Activated naive CD8-positive, alpha-beta T cell treated with anti-CD3 and anti-CD28 coated beads, Interleukin-2, amount 10 ng/mL, durations not matched to agents 7 days and 5 days (primary cell): ENCODE data around the gene MGME1. TPM values are rescaled to one million over a fixed set of nuclear protein-coding genes. Genes with fewer than 3 reads are reported as not detected.
A peak's percentile ranks its signal among the peaks of the same experiment; 100 is the strongest.

Experiments
- ATAC-seq: fragments of 150-1000 bp; cut with Tn5 transposase; one replicate; pipeline ENCODE4 v1.10.0; 2021; ENCODE audit warnings: low read depth, moderate library complexity
- POLR2A ChIA-PET: fragments of 350-600 bp; sonication (Branson Sonifier 250); formaldehyde crosslinking; loops from one replicate; lab custom pipeline; 2021; ENCODE audit warnings: antibody characterized with exemption; lab: Charles Lee
- DNase-seq: peaks from one replicate; pipeline ENCODE4 v3.0.0; 2021
- H3K27ac Mint-ChIP-seq: one replicate; pipeline ENCODE4 v1.8.0; 2022; ENCODE audit warnings: mild to moderate bottlenecking, mixed read lengths
- H3K27me3 Mint-ChIP-seq: one replicate; pipeline ENCODE4 v1.8.0; 2022; ENCODE audit warnings: mild to moderate bottlenecking, moderate library complexity, mixed read lengths
- H3K36me3 Mint-ChIP-seq: one replicate; pipeline ENCODE4 v1.8.0; 2021; ENCODE audit warnings: mild to moderate bottlenecking, mixed read lengths
- H3K4me1 Mint-ChIP-seq: one replicate; pipeline ENCODE4 v1.8.0; 2021; ENCODE audit warnings: mixed read lengths
- H3K4me3 Mint-ChIP-seq: one replicate; pipeline ENCODE4 v1.8.0; 2022; ENCODE audit warnings: mild to moderate bottlenecking, moderate library complexity, mixed read lengths
- H3K9me3 Mint-ChIP-seq: one replicate; pipeline ENCODE4 v1.8.0; 2021; ENCODE audit warnings: mixed read lengths
- total RNA-seq, 2 experiments: library from RNA; stranded (reverse); gene quantifications; one replicate each; pipeline ENCODE4 v1.2.3, GENCODE V29; 2021

MGME1 gene
- total RNA-seq, 2 experiments from 2014 or later: 32.2 to 37.5 TPM

DNA sequence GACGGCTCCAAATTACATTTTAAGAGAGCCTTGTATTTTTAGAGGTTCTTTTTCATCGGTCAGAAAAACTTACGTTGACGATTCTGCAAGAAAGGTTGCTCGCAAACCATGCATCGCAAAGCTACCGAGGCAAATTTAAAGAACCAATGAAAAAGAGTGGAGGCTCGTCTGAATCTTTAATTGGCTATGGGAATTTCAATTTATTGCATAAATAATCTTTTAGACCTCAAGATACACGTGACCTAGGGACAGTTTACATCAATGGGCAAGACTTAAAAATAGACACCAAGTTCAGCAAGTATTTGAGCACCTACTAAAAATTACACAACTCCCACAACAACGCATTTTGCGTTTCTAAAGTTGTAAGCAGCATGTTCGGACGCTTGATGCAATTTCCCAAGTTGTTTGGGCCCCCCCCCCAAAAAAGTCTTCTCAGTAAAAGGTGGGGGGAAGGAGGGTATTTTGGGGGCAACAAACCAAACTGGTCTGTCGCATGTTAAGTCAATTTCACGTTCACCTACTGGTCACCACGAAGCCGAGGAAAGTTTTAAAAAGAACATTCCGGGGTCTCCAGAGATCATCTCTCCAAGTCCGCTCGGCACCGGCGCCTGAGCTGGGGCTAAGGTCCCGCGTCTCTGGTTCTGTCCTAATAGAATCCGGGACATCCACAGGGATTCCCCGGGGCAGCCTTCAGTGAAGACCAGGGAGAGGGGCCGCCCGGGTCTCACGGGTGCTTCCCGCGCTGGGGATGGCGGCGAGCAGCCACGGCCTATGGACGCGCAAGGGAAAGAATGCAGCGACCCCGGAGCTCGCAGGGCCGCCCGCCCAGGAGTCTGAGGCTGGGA lies 1.1 kb upstream of the MGME1 start:
- no peaks in the 10 kb centered on the region for H3K27me3 Mint-ChIP-seq
- peaks cover 40% of the 10 kb centered on the region for H3K4me1 Mint-ChIP-seq
- POLR2A ChIA-PET: interaction anchor here (1.1 to 6.5 kb wide), 8 partner anchors 10 to 397 kb away, joined by 3 to 73 read pairs (median 6); partner anchors contain the start of genes KAT14, PET117 and RRBP1
- DNase-seq: no peak
- H3K27ac Mint-ChIP-seq: peak overlapping the region; percentile 88
- no peak for ATAC-seq
- H3K36me3 Mint-ChIP-seq: peaks cover 45% of the 10 kb centered on the region
- H3K4me3 Mint-ChIP-seq: peak overlapping the region; percentile 96
- no peaks in the 10 kb centered on the region for H3K9me3 Mint-ChIP-seq

DNA sequence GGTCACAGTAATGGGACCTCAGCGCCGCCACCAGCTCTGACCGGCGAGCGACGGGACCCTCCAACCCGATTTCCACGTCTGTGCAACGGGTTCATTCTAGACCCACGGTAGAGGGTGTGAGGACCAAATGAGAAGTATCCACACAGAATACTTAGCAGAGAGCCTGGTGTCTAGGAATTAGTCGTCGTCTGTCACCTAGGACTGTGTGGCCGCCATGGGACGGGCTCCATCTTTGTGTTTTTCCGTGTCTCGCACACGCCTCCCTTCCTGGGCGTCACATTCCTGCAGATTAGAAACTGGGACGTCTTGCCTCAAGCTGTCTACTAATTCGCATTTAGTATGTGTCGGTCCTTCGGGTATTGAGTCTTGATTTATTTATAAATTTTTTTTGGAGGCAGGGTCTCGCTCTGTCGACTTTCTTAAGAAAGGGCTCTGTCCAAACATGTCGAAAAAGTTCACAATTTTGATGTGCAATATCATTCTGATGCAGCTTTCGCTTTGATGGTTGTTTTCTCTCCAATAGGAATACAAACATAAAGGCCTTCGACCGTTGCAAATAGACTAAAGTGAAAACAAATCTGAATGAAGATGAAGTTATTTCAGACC lies 563 bp downstream of the MGME1 start:
- no peaks in the 10 kb centered on the region for H3K27me3 Mint-ChIP-seq
- POLR2A ChIA-PET: interaction anchor here (0.6 to 6.5 kb wide), 10 partner anchors 12 to 442 kb away, joined by 3 to 73 read pairs (median 4); partner anchors contain the start of genes KAT14, PET117 and RRBP1
- H3K9me3 Mint-ChIP-seq: no peaks in the 10 kb centered on the region
- peaks cover 42% of the 10 kb centered on the region for H3K36me3 Mint-ChIP-seq
- peaks cover 35% of the 10 kb centered on the region for H3K4me1 Mint-ChIP-seq
- H3K4me3 Mint-ChIP-seq: peak overlapping the region; percentile 96
- H3K27ac Mint-ChIP-seq: peak overlapping the region; percentile 96
- ATAC-seq: peak; percentile 14
- no peak for DNase-seq

DNA sequence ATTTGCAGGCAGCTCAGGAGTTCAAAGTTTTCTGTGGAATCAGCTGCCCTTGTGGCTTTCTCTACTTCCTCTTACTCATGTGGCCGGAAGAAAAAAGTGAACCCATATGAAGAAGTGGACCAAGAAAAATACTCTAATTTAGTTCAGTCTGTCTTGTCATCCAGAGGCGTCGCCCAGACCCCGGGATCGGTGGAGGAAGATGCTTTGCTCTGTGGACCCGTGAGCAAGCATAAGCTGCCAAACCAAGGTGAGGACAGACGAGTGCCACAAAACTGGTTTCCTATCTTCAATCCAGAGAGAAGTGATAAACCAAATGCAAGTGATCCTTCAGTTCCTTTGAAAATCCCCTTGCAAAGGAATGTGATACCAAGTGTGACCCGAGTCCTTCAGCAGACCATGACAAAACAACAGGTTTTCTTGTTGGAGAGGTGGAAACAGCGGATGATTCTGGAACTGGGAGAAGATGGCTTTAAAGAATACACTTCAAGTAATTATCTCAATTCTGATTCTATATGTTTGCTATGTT lies 1.1 kb downstream of the MGME1 start:
- peak overlapping the region; percentile 96 for H3K27ac Mint-ChIP-seq
- peaks cover 42% of the 10 kb centered on the region for H3K36me3 Mint-ChIP-seq
- POLR2A ChIA-PET: interaction anchor here (1.0 to 6.5 kb wide), 6 partner anchors 10 to 31 kb away, joined by 3 to 73 read pairs (median 4); no protein-coding TSS in a partner anchor
- DNase-seq (peak; percentile 47), ATAC-seq (no peak)
- H3K27me3 Mint-ChIP-seq: no peaks in the 10 kb centered on the region
- H3K4me1 Mint-ChIP-seq: peaks cover 32% of the 10 kb centered on the region
- no peaks in the 10 kb centered on the region for H3K9me3 Mint-ChIP-seq
- H3K4me3 Mint-ChIP-seq: peak overlapping the region; percentile 96

DNA sequence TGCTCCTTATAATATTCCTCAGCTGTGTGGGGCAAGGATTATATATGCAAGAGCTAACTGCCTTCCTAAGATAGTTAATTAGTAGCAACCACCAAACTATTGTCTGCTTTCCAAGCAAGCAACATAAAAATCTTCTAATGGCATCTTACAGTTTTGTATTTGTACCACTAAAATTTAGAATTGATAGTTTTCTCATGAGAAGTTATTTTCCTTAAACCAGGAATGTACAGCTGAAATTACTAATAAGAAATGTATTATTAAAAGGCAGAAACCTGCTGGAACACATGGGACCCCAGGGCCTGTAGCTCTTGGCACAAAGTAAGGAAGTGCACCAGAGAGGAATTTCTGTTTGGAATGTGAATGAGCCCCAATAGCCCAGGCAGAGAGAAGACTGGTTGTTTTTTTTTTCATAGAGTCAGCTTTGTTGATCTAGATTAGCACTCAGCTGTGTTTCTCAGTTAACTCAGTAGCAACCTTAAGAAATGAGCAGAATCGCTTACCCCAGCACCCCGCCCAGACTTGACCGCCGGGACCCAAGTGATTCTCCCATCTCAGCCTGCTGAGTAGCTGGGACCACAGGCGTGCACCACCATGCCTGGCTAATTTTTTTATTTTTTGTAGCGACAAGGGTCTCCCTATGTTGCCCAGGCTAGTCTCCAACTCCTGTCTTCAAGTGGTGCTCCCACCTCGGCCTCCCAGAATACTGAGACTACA lies 2.6 kb downstream of the MGME1 start:
- no peak for ATAC-seq
- no peaks in the 10 kb centered on the region for H3K9me3 Mint-ChIP-seq
- H3K27me3 Mint-ChIP-seq: no peaks in the 10 kb centered on the region
- POLR2A ChIA-PET: interaction anchor here (1.2 kb wide), 1 partner anchor 21 kb away, joined by 6 read pairs; no protein-coding TSS in a partner anchor
- peaks cover 48% of the 10 kb centered on the region for H3K36me3 Mint-ChIP-seq
- no peak for DNase-seq
- H3K27ac Mint-ChIP-seq: peak overlapping the region; percentile 60
- peaks cover 34% of the 10 kb centered on the region for H3K4me1 Mint-ChIP-seq
- H3K4me3 Mint-ChIP-seq: peak overlapping the region; percentile 96

DNA sequence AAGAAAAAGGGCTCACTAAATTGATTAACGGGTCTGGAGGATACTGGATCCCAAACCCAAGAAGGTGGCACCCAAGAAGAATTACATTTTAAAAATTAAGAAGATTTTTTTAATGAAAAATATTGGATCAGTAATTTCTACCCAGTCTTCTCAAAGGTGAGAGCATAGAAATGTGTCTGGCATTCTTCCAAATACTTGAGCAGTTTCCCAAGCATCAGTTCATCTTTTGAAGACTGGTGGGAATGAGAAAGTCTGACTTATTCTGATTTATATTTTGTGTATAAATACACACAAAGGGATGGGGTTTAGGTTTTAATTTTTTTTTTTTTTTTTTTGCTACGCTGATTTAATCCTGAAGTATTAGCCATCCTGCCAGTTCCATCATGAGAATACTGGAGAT lies 3.3 kb downstream of the MGME1 start:
- Mint-ChIP-seq H3K27ac (no peak overlapping the region), H3K36me3 (peaks cover 48% of the 10 kb centered on the region), H3K4me1 (peaks cover 33% of the 10 kb centered on the region), H3K27me3 (no peaks in the 10 kb centered on the region), H3K4me3 (peak overlapping the region; percentile 96), H3K9me3 (no peaks in the 10 kb centered on the region)
- ATAC-seq (no peak), DNase-seq (no peak)
- POLR2A ChIA-PET: interaction anchor here (1.2 kb wide), 1 partner anchor 20 kb away, joined by 6 read pairs; no protein-coding TSS in a partner anchor

DNA sequence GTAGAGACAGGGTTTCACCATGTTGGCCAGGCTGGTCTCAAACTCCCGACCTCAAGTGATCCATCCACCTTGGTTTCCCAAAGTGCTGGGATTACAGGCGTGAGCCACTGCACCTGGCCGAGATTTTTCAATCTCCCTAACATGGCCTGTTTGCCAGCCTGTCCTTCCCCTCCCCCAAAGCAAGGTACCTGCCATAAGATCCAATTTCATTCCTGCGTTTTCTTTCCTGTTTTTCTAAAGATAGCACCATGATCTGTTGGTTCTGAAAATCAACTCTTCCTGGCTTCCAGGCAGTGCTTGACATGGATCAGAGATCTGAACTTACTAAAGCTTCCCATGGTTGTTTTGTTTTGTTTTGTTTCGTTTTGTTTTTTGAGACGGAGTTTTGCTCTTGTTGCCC lies 7.5 kb downstream of the MGME1 start:
- no peak for ATAC-seq
- POLR2A ChIA-PET: no interaction called here
- no peak for DNase-seq
- Mint-ChIP-seq H3K9me3 (no peaks in the 10 kb centered on the region), H3K36me3 (peaks cover 39% of the 10 kb centered on the region), H3K27me3 (no peaks in the 10 kb centered on the region), H3K27ac (no peak overlapping the region), H3K4me1 (peaks cover 28% of the 10 kb centered on the region), H3K4me3 (no peak overlapping the region)

DNA sequence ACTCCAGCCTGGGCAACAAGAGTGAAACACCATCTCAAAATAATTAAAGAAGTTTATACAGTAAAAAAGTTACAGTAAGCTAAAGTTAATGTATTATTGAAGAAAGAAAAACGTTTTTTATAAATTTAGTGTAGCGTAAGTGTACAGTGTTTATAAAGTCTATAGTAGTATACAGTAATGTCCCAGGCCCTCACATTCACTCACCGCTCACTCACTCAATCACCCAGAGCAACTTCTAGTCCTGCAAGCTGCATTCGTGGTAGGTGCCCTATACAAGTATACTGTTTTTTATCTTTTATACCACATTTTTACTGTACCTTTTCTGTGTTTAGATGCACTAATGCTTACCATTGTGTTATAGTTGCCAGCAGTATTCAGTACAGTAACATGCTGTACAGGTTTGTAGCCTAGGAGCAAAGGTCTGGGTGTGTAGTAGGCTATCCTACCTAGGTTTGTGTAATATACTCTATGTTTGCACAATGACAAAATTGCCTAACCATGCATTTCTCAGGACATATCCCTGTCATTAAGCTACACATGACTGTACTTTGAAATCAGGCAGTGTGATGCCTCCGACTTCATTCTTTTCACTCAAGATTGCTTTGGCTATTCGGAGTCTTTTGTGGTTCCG lies 16.7 kb downstream of the MGME1 start:
- Mint-ChIP-seq H3K27ac (no peak overlapping the region), H3K27me3 (no peaks in the 10 kb centered on the region), H3K4me1 (peaks cover 20% of the 10 kb centered on the region), H3K9me3 (no peaks in the 10 kb centered on the region), H3K4me3 (no peak overlapping the region), H3K36me3 (peaks cover 29% of the 10 kb centered on the region)
- POLR2A ChIA-PET: interaction anchor here (0.9 kb wide), 1 partner anchor 16 kb away, joined by 3 read pairs; the partner anchor contains the start of gene MGME1
- ATAC-seq: no peak
- DNase-seq: no peak

DNA sequence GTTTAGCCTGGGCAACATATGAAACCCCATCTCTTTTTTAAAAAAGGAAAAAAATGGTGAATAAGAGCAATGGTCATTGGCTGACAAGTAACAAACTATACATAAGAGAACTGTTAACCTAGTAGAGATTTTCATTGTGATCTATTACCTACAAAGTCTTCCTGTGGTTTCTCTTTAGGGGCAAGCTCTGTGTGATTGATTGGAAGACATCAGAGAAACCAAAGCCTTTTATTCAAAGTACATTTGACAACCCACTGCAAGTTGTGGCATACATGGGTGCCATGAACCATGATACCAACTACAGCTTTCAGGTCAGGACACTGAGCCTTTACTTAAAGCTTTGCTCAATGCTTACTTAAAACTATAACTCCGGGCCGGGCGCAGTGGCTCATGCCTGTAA lies 19.2 kb downstream of the MGME1 start:
- Mint-ChIP-seq H3K4me3 (peak overlapping the region; percentile 31), H3K36me3 (peaks cover 25% of the 10 kb centered on the region), H3K27ac (no peak overlapping the region), H3K4me1 (peaks cover 28% of the 10 kb centered on the region), H3K27me3 (no peaks in the 10 kb centered on the region), H3K9me3 (no peaks in the 10 kb centered on the region)
- ATAC-seq: peak; percentile 70
- POLR2A ChIA-PET: interaction anchor here (0.6 to 2.0 kb wide), 5 partner anchors 18 to 103 kb away, joined by 3 to 9 read pairs (median 3); no protein-coding TSS in a partner anchor
- no peak for DNase-seq

DNA sequence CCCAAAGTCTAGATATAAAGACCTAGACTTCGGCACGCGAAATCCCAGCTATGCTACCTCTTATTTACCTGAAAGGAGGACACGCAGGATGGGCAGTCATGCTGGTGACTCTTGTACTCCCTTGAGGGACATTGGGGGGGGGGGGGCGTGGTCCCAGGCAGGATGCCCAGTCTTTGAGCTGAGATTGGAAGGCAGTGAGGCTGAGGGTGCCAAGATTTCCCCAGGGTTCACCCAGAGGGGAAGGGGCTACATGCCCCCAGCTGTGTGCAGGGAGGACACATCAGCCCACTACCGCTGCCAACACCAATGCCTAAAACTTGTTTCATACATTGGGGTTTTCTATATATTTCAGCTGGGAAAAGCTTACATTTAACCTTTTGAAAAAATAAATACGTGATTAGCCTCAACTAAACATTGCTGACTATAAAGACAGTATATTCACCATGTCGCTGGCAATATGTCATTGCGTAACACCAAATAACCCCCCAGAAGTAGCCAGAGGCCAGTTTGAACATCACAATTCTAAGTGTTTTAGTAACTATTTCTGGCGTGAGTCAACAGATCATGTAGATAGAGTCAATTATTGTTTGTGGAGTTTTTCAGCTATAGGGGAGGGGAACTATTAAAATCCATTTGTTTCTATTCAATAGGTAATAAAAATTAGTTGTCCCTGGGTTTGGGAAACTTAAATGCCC lies 21.6 kb downstream of the MGME1 start:
- Mint-ChIP-seq H3K27me3 (no peaks in the 10 kb centered on the region), H3K27ac (no peak overlapping the region), H3K9me3 (no peaks in the 10 kb centered on the region), H3K36me3 (peaks cover 20% of the 10 kb centered on the region), H3K4me1 (peaks cover 28% of the 10 kb centered on the region), H3K4me3 (no peak overlapping the region)
- no peak for ATAC-seq
- DNase-seq: no peak
- POLR2A ChIA-PET: no interaction called here

DNA sequence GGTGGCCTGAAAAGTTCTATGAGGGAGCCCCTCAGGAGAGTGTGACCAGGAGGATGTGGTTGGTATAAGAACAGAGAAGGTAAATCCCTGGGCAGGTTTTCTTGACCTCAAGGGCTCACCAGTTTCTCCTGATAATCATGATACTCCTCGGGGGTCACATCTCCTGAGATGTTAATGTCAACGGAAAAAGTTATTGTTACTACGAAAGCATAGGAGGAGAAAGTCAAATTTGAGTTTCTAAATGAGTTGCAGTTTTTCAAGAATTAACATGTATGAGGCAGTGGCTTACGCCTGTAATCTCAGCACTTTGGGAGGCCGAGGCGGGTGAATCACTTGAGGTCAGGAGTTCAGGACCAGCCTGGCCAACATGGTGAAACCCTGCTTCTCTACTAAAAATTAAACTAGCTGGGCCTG lies 23.4 kb downstream of the MGME1 start:
- Mint-ChIP-seq H3K27ac (no peak overlapping the region), H3K4me1 (peaks cover 35% of the 10 kb centered on the region), H3K9me3 (no peaks in the 10 kb centered on the region), H3K36me3 (peaks cover 17% of the 10 kb centered on the region), H3K27me3 (no peaks in the 10 kb centered on the region), H3K4me3 (peak overlapping the region; percentile 20)
- DNase-seq (no peak), ATAC-seq (no peak)
- POLR2A ChIA-PET: interaction anchor here (1.5 kb wide), 1 partner anchor 21 kb away, joined by 6 read pairs; no protein-coding TSS in a partner anchor

DNA sequence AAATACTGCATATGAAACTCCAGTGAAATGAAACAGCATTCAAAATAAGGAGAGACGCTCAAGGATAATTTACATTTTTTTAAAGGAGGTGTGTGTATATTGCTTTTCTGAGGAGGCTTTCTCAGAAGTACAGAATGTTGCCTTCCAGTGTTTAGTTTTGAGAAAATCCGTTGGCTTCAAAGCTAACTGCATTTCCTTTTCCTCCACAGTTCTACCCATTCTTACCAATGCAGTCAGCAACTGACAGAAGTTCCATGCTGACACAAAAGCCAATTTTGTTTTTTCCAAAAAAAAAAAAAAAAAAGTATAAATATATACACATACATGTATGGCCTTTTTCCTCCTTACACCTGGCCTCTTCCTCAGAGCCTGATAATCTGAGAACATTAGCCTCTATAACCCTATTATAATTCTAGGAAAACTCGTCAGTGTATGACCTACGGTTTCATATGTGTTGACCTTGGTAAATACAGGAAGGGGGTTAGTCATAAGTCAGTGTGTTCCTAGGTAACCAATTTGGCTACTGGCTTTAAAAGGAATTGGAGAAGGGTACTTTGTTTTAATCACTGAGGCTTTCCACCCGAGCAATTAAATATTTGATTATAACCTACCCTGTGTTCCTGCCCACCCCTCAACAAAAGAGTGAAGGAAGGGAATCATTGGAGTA lies 24.2 kb downstream of the MGME1 start:
- Mint-ChIP-seq H3K27me3 (no peaks in the 10 kb centered on the region), H3K9me3 (no peaks in the 10 kb centered on the region), H3K36me3 (peaks cover 12% of the 10 kb centered on the region), H3K4me3 (peak overlapping the region; percentile 6), H3K4me1 (peaks cover 33% of the 10 kb centered on the region), H3K27ac (peak overlapping the region; percentile 55)
- ATAC-seq: peak; percentile 32
- POLR2A ChIA-PET: interaction anchor here (0.7 to 1.5 kb wide), 3 partner anchors 22 to 376 kb away, joined by 3 to 6 read pairs (median 5); no protein-coding TSS in a partner anchor
- no peak for DNase-seq
